ENCODE results near the gene C11orf71.

The C11orf71 gene

GRCh38 chr11:114359342-114359741 lies 41.0 kb downstream of the C11orf71 start:
- DNase-seq (ENCODE audit: low read depth, low spot score): no peak

- DNase-seq (ENCODE audit: low read depth, low spot score): no peak
These were observed 41.6 kb downstream of the C11orf71 start for GRCh38 chr11:114358716-114359115.

GRCh38 chr11:114354076-114354475 lies 46.2 kb downstream of the C11orf71 start:
- DNase-seq (ENCODE audit: low read depth, low spot score): no peak

GRCh38 chr11:114353443-114353842 lies 46.9 kb downstream of the C11orf71 start:
- no peak for DNase-seq (ENCODE audit: low read depth, low spot score)

GRCh38 chr11:114350022-114350421 lies 50.3 kb downstream of the C11orf71 start:
- DNase-seq (ENCODE audit: low read depth, low spot score): no peak
